HepG2 (cell line): ENCODE data around the gene MXD3. TPM values are rescaled to one million over a fixed set of nuclear protein-coding genes. Genes with fewer than 3 reads are reported as not detected.

Experiments
- ATF2 ChIP-seq: sonication (generic); formaldehyde crosslinking; IDR thresholded peaks from 2 replicates; pipeline ENCODE4 v1.4.0; 2020; ENCODE audit warnings: missing genetic modification reagents
- DMAP1 ChIP-seq: IDR thresholded peaks from 2 replicates; pipeline ENCODE4 v1.6.1; 2016
- FLYWCH1 ChIP-seq: sonication (generic); formaldehyde crosslinking; IDR thresholded peaks from 2 replicates; pipeline ENCODE4 v1.8.1; 2023; ENCODE audit warnings: mild to moderate bottlenecking, missing genetic modification reagents
- HNRNPH1 ChIP-seq: fragments of 200-400 bp; formaldehyde crosslinking; optimal IDR thresholded peaks from 2 replicates; pipeline ENCODE3; 2017; ENCODE audit warnings: mild to moderate bottlenecking, low read depth, low read length
- HOXA5 ChIP-seq: sonication (generic); formaldehyde crosslinking; IDR thresholded peaks from 2 replicates; pipeline ENCODE4 v1.4.0; 2020; ENCODE audit warnings: missing genetic modification reagents
- KDM1A ChIP-seq: IDR thresholded peaks from 2 replicates; pipeline ENCODE4 v1.6.1; 2016; ENCODE audit warnings: missing compliant biosample characterization
- RBFOX2 ChIP-seq: fragments of 200-400 bp; formaldehyde crosslinking; IDR thresholded peaks from 2 replicates; pipeline ENCODE4 v1.6.1; 2017; ENCODE audit warnings: low read depth, mild to moderate bottlenecking, low read length
- SNAI1 ChIP-seq: sonication (generic); formaldehyde crosslinking; IDR thresholded peaks from 2 replicates; pipeline ENCODE4 v1.5.0; 2020; ENCODE audit warnings: mild to moderate bottlenecking, missing genetic modification reagents, borderline replicate concordance
- TARDBP ChIP-seq: sonication (generic); formaldehyde crosslinking; IDR thresholded peaks from 2 replicates; pipeline ENCODE4 v1.8.0; 2022; ENCODE audit warnings: mild to moderate bottlenecking, missing genetic modification reagents
- XRCC5 ChIP-seq: fragments of 200-400 bp; formaldehyde crosslinking; optimal IDR thresholded peaks from 2 replicates; pipeline ENCODE3; 2017; ENCODE audit warnings: mild to moderate bottlenecking, low read length
- ZBTB3 ChIP-seq: sonication (generic); formaldehyde crosslinking; IDR thresholded peaks from 2 replicates; pipeline ENCODE4 v1.4.0; 2020; ENCODE audit warnings: low read depth, mild to moderate bottlenecking, moderate library complexity, missing genetic modification reagents, borderline replicate concordance
- ZBTB44 ChIP-seq: sonication (generic); formaldehyde crosslinking; IDR thresholded peaks from 2 replicates; pipeline ENCODE4 v1.4.0; 2020; ENCODE audit warnings: missing genetic modification reagents
- ZFP62 ChIP-seq: sonication (generic); formaldehyde crosslinking; IDR thresholded peaks from 2 replicates; pipeline ENCODE4 v1.4.0; 2020; ENCODE audit warnings: missing genetic modification reagents
- ZMAT3 ChIP-seq: sonication (generic); formaldehyde crosslinking; conservative IDR thresholded peaks from 2 replicates; pipeline ENCODE4 v1.7.0; 2021; ENCODE audit warnings: missing genetic modification reagents
- ZNF431 ChIP-seq: sonication (generic); formaldehyde crosslinking; IDR thresholded peaks from 2 replicates; pipeline ENCODE4 v1.9.0; 2022; ENCODE audit warnings: missing genetic modification reagents, low read depth, mild to moderate bottlenecking, borderline replicate concordance
- polyA plus RNA-seq, 8 experiments: library from polyadenylated mRNA; depleted of rRNA in 3 of 8; stranded (reverse) in 7 of 8; unstranded in 1 of 8; fragments of >200 nt; fragmentation: Illumina TruSeq in 4 of 8; extraction: Trizol in 4 of 8; gene quantifications; 2 replicates each; pipeline versions ENCODE4 v1.2.1 to v1.2.3, GENCODE V29; 2011 to 2016; ENCODE audit warnings: low read depth in 4 of 8, missing spikeins in 1 of 8, mixed read lengths in 1 of 8; ENCODE audit not compliant: insufficient read depth in 1 of 8
- total RNA-seq, 5 experiments: library from RNA; depleted of rRNA; stranded (reverse); fragments of >200 nt; fragmentation: Illumina TruSeq; extraction: Trizol; gene quantifications; 2 replicates each; pipeline ENCODE4 v1.2.3, GENCODE V29; 2016; ENCODE audit warnings: low read depth in 1 of 5
- TF ChIP-seq, protein P1 (sequence below): sonication (generic); formaldehyde crosslinking; IDR thresholded peaks from 2 replicates; pipeline ENCODE4 v1.8.0; 2022; ENCODE audit warnings: mild to moderate bottlenecking, missing genetic modification reagents, moderate library complexity
- TF ChIP-seq, protein P2 (sequence below): sonication (generic); formaldehyde crosslinking; IDR thresholded peaks from 2 replicates; pipeline ENCODE4 v1.4.0; 2020; ENCODE audit warnings: missing genetic modification reagents

Gene MXD3
- total and polyA plus RNA-seq, 2 of the 13 experiments (the other 11 are each of a cell fraction or from before 2014, with no cell fraction given) = 10.5 to 12.8 TPM

- peak; percentile 25; the same call in 1 of the 2 replicates for TF ChIP-seq ATF2 (CRISPR knock-in tag)
- TF ChIP-seq ZNF431 (CRISPR knock-in tag) = no peak
- TF ChIP-seq, protein P1, sequence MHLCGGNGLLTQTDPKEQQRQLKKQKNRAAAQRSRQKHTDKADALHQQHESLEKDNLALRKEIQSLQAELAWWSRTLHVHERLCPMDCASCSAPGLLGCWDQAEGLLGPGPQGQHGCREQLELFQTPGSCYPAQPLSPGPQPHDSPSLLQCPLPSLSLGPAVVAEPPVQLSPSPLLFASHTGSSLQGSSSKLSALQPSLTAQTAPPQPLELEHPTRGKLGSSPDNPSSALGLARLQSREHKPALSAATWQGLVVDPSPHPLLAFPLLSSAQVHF (CRISPR knock-in tag) = no peak
- peak; percentile 93 for TF ChIP-seq XRCC5
- peak; percentile 16; the same call in 1 of the 2 replicates for TF ChIP-seq SNAI1 (CRISPR knock-in tag)
- TF ChIP-seq, protein P2, sequence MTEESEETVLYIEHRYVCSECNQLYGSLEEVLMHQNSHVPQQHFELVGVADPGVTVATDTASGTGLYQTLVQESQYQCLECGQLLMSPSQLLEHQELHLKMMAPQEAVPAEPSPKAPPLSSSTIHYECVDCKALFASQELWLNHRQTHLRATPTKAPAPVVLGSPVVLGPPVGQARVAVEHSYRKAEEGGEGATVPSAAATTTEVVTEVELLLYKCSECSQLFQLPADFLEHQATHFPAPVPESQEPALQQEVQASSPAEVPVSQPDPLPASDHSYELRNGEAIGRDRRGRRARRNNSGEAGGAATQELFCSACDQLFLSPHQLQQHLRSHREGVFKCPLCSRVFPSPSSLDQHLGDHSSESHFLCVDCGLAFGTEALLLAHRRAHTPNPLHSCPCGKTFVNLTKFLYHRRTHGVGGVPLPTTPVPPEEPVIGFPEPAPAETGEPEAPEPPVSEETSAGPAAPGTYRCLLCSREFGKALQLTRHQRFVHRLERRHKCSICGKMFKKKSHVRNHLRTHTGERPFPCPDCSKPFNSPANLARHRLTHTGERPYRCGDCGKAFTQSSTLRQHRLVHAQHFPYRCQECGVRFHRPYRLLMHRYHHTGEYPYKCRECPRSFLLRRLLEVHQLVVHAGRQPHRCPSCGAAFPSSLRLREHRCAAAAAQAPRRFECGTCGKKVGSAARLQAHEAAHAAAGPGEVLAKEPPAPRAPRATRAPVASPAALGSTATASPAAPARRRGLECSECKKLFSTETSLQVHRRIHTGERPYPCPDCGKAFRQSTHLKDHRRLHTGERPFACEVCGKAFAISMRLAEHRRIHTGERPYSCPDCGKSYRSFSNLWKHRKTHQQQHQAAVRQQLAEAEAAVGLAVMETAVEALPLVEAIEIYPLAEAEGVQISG = peak; percentile 93
- TF ChIP-seq HOXA5 (CRISPR knock-in tag) = peak; percentile 77
- TF ChIP-seq ZFP62 (CRISPR knock-in tag) = no peak
- no peak for TF ChIP-seq ZBTB3 (CRISPR knock-in tag)
- TF ChIP-seq KDM1A (CRISPR knock-in tag) = no peak
- TF ChIP-seq TARDBP (CRISPR knock-in tag) = peak; percentile 77; the same call in 1 of the 2 replicates
- no peak for TF ChIP-seq HNRNPH1
- TF ChIP-seq ZBTB44 (CRISPR knock-in tag) = no peak
- 0 out of 2 replicates have a peak, but pooled peaks have one; percentile 69 for TF ChIP-seq ZMAT3 (CRISPR knock-in tag)
- TF ChIP-seq DMAP1 = peak; percentile 85
- TF ChIP-seq RBFOX2 = peak; percentile 75
- TF ChIP-seq FLYWCH1 = no peak
These were observed 40.0 kb upstream of the MXD3 start, which contains the start of gene LMAN2 (continued) for GRCh38 chr5:177351392-177352329.
